Esophagus squamous epithelium (tissue), 5 donors: ENCODE results near the gene USP17L15. TPM values are rescaled to one million over a fixed set of nuclear protein-coding genes. Genes with fewer than 3 reads are reported as not detected.
"Not testable (repeated sequence)": the region's sequence is repeated elsewhere in the genome, so short reads cannot be mapped to it uniquely, and the experiment has no call there.

Experiments used
- DNase-seq: peaks from one replicate; lab custom pipeline; 2025; lab: John Stamatoyannopoulos, UW
- H3K27ac ChIP-seq, 4 donors: fragments of 200-600 bp; sonication (generic); one replicate each; pipeline ENCODE4 v1.5.1; 2016 to 2019; ENCODE audit warnings: mild to moderate bottlenecking in 1 of 4
- H3K27me3 ChIP-seq, 4 donors: fragments of 200-600 bp; sonication (generic); 1 replicate in 3 of 4; 2 replicates in 1 of 4; pipeline versions ENCODE4 v1.5.1 to v1.6.0; 2017 to 2021; ENCODE audit warnings: antibody characterized with exemption in 1 of 4
- H3K36me3 ChIP-seq, 3 donors: fragments of 200-600 bp; sonication (generic); one replicate each; pipeline ENCODE4 v1.5.1; 2016 to 2019
- H3K4me1 ChIP-seq, 3 donors: fragments of 200-600 bp; sonication (generic); one replicate each; pipeline ENCODE4 v1.5.1; 2017 to 2019
- H3K4me3 ChIP-seq, 4 donors: fragments of 200-600 bp; sonication (generic); 1 replicate in 3 of 4; 2 replicates in 1 of 4; pipeline ENCODE4 v1.5.1; 2016 to 2019; ENCODE audit warnings: mild to moderate bottlenecking in 2 of 4, moderate library complexity in 1 of 4
- H3K9me3 ChIP-seq, 3 donors: fragments of 200-600 bp; sonication (generic); one replicate each; pipeline ENCODE4 v1.5.1; 2016 to 2019
- WGBS, 2 donors: methylation state at CpG; one replicate each; pipeline ENCODE4 v1.1.5; 2018; 5-methylcytosine and 5-hydroxymethylcytosine counted together
- intact Hi-C: fragments of 100-400 bp; cut with DNase I; formaldehyde crosslinking; loops from one replicate; pipeline ENCODE4 v1.15.0; 2022
- total RNA-seq, 4 donors: library from RNA; depleted of rRNA; stranded (reverse); fragments of >200 nt; gene quantifications; one replicate each; pipeline ENCODE4 v1.1.0, GENCODE V29; 2016
- donor health status: DM: yes; HTN: yes; CAD: no.

Gene USP17L15
- total RNA-seq, 4 donors from 2014 or later = not detected

- H3K36me3 ChIP-seq, H3K27me3 ChIP-seq, H3K9me3 ChIP-seq, H3K27ac ChIP-seq, H3K4me3 ChIP-seq, H3K4me1 ChIP-seq, intact Hi-C loops, DNase-seq: not testable (repeated sequence)
- WGBS, 2 donors = no CpG with 5 or more reads among the region's 15 CpGs
Observed at GRCh38 chr4:9267319-9267718, 33.1 kb downstream of the USP17L15 start, which contains the start of gene USP17L22. Gene USP17L22 (plus strand): TSS chr4:9267619. CDS start chr4:9267619, 0 bp downstream.

- H3K4me3 ChIP-seq, intact Hi-C loops, DNase-seq, H3K27me3 ChIP-seq, H3K9me3 ChIP-seq, H3K4me1 ChIP-seq, H3K36me3 ChIP-seq, H3K27ac ChIP-seq: not testable (repeated sequence)
- WGBS, 2 donors = 84 to 86% methylated on average over 8 of the region's 10 CpGs
Observed at GRCh38 chr4:9271719-9272118, 37.5 kb downstream of the USP17L15 start.

Other genes with a start within 250 kb of the USP17L15 start
- not detected for gene FAM90A26, start 64.0 kb upstream of the USP17L15 start, total RNA-seq
- gene USP17L10, start 23.7 kb upstream of the USP17L15 start, total RNA-seq = not detected
- not detected for gene USP17L11, start 19.0 kb upstream of the USP17L15 start, total RNA-seq
- gene USP17L12, start 14.2 kb upstream of the USP17L15 start, total RNA-seq = not detected
- not detected for gene USP17L13, start 9.5 kb upstream of the USP17L15 start, total RNA-seq
- not detected for gene USP17L17, start 9.5 kb downstream of the USP17L15 start, total RNA-seq
- not detected for gene USP17L18, start 14.2 kb downstream of the USP17L15 start, total RNA-seq
- gene USP17L19, start 19.0 kb downstream of the USP17L15 start, total RNA-seq = not detected
- gene USP17L20, start 23.7 kb downstream of the USP17L15 start, total RNA-seq = not detected
- gene USP17L21, start 28.5 kb downstream of the USP17L15 start, total RNA-seq = not detected
- not detected for gene USP17L22, start 33.2 kb downstream of the USP17L15 start, total RNA-seq
- gene USP17L24, start 90.8 kb downstream of the USP17L15 start, total RNA-seq = not detected
- gene USP17L25, start 95.5 kb downstream of the USP17L15 start, total RNA-seq = not detected
- not detected for gene USP17L26, start 100.3 kb downstream of the USP17L15 start, total RNA-seq
- gene USP17L5, start 105.0 kb downstream of the USP17L15 start, total RNA-seq = not detected
- gene USP17L27, start 109.8 kb downstream of the USP17L15 start, total RNA-seq = not detected
- gene USP17L28, start 114.5 kb downstream of the USP17L15 start, total RNA-seq = not detected
- not detected for gene USP17L29, start 119.3 kb downstream of the USP17L15 start, total RNA-seq
- gene USP17L30, start 128.7 kb downstream of the USP17L15 start, total RNA-seq = not detected
- gene DEFB131A, start 210.0 kb downstream of the USP17L15 start, total RNA-seq = not detected